Activated naive CD4-positive, alpha-beta T cell treated with anti-CD3 and anti-CD28 coated beads, Interleukin-2, amount 10 ng/mL, durations not matched to agents 7 days and 5 days (primary cell): ENCODE results near the gene CCDC197.
A peak's percentile ranks its signal among the peaks of the same experiment; 100 is the strongest.

Experiments
- CTCF ChIA-PET: fragments of 350-600 bp; sonication (Branson Sonifier 250); formaldehyde crosslinking; loops from one replicate; lab custom pipeline; 2021; ENCODE audit warnings: antibody characterized with exemption; lab: Charles Lee
- DNase-seq: peaks from one replicate; pipeline ENCODE4 v3.0.0-alpha.2; 2020
- H3K27ac Mint-ChIP-seq: one replicate; pipeline ENCODE4 v1.8.0; 2021; ENCODE audit warnings: mild to moderate bottlenecking, moderate library complexity, mixed read lengths
- H3K27me3 Mint-ChIP-seq: one replicate; pipeline ENCODE4 v1.8.0; 2021; ENCODE audit warnings: mild to moderate bottlenecking, mixed read lengths
- H3K36me3 Mint-ChIP-seq: one replicate; pipeline ENCODE4 v1.8.0; 2021; ENCODE audit warnings: mixed read lengths
- H3K4me1 Mint-ChIP-seq: one replicate; pipeline ENCODE4 v1.8.0; 2021; ENCODE audit warnings: mixed read lengths
- H3K4me3 Mint-ChIP-seq: one replicate; pipeline ENCODE4 v1.8.0; 2021; ENCODE audit warnings: mild to moderate bottlenecking, moderate library complexity, mixed read lengths
- H3K9me3 Mint-ChIP-seq: one replicate; pipeline ENCODE4 v1.8.0; 2021; ENCODE audit warnings: mixed read lengths

Gene CCDC197

DNA sequence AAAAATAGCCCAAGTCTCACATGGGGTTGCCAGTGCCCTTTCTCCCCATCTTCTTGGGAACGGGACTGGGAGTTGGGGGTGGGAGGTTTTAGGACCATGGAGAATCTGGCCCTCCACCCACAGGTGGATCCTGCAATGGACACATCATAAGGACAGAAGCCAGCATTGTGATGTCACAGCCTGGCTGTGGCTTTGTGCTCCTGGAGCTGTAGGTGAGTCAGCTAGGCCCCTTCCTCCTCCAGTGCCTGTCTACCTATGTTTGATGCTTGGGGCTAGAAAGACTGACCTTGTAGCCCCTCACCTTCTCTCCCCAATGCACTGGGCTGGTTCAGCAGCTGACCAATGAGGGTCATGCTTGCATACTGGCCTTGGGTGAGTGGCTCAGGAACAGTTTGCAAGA lies at the start of gene CCDC197:
CCDC197 (plus strand) TSS at position 220 of the 400 bp plus-strand sequence. CDS start 831 bp downstream, outside the sequence.
- peaks cover 38% of the 10 kb centered on the region for H3K4me1 Mint-ChIP-seq
- H3K9me3 Mint-ChIP-seq, result no peaks in the 10 kb centered on the region
- no peak within 1 kb of the TSS for H3K27ac Mint-ChIP-seq
- CTCF ChIA-PET, result interaction anchor here (0.6 to 7.2 kb wide), 4 partner anchors 19 to 56 kb away, joined by 3 to 186 read pairs (median 3); no protein-coding TSS in a partner anchor
- no peak within 1 kb of the TSS for H3K4me3 Mint-ChIP-seq
- peaks cover 29% of the 10 kb centered on the region for H3K27me3 Mint-ChIP-seq
- no peaks in the 10 kb centered on the region for H3K36me3 Mint-ChIP-seq
- no peak for DNase-seq

DNA sequence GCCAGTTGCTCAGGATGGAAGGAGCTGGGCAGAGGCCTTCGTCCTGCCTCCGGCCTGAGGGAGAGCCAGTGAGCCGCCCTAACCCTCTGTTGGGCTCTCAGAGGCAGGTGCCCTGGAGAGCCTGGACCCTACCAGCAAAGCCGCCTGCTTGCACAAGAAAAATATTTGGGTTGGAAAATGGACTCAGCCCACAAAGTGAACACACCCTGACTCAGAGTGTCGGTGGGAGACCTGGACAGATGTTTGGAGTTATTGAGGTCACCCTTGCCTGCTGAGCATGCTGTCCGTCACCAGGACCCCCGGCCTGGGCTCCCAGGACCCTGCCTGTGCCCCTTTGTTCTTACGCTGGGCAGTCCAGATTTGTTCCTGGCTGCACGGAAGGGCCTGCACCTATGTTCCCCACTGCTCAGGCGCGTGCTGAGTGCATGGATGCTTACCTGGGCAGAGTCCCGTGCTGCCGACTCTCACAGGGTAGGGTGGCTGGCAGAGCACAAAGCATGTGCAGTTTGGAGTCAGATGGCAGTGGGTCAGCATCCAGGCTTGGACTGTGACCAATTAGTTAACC lies 47.5 kb upstream of the CCDC197 start:
- H3K4me3 Mint-ChIP-seq, result no peak overlapping the region
- no peaks in the 10 kb centered on the region for H3K27me3 Mint-ChIP-seq
- H3K27ac Mint-ChIP-seq, result no peak overlapping the region
- peaks cover 35% of the 10 kb centered on the region for H3K4me1 Mint-ChIP-seq
- CTCF ChIA-PET, result interaction anchor here (1.3 to 9.4 kb wide), 2 partner anchors 10 to 21 kb away, joined by 4 to 87 read pairs; no protein-coding TSS in a partner anchor
- no peaks in the 10 kb centered on the region for H3K9me3 Mint-ChIP-seq
- peaks cover 48% of the 10 kb centered on the region for H3K36me3 Mint-ChIP-seq
- no peak for DNase-seq

DNA sequence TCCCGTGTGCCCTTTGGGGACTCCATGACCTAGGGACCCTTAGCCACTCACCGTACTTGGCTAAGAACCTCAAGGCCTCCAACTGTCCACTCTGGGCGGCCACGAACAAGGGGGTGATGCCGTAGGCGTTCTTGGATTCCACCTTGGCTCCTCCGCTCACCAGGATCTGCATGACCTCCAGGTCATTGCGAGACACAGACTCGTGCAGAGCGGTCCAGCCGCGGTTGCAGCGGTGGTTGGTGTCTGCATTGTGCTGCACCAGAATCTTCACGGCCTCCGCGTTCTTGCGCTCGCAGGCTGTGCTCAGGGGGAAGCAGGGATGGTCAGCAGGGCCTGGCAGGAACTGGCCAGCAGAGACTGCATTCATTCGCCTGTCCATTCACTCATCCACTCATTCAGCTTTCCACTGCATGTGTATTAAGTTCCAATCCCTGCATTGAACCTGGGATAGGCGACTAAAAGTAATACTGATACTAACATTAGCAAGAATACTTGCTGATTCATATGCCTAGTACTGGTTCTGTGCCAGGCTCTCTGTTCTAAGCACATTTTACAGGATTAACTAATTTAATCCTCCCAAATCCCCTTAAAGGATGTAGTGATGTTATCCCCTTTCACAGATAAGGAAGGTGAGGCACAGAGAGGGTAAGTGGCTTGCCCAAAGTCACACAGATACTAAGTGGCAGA lies 46.0 kb upstream of the CCDC197 start:
- CTCF ChIA-PET, result interaction anchor here (0.6 to 10.3 kb wide), 7 partner anchors 11 to 1453 kb away, joined by 3 to 181 read pairs (median 4); partner anchors contain the start of gene ASB2
- DNase-seq, result no peak
- Mint-ChIP-seq H3K9me3 (no peaks in the 10 kb centered on the region), H3K27ac (no peak overlapping the region), H3K4me3 (no peak overlapping the region), H3K4me1 (peaks cover 50% of the 10 kb centered on the region), H3K36me3 (peaks cover 57% of the 10 kb centered on the region), H3K27me3 (no peaks in the 10 kb centered on the region)

DNA sequence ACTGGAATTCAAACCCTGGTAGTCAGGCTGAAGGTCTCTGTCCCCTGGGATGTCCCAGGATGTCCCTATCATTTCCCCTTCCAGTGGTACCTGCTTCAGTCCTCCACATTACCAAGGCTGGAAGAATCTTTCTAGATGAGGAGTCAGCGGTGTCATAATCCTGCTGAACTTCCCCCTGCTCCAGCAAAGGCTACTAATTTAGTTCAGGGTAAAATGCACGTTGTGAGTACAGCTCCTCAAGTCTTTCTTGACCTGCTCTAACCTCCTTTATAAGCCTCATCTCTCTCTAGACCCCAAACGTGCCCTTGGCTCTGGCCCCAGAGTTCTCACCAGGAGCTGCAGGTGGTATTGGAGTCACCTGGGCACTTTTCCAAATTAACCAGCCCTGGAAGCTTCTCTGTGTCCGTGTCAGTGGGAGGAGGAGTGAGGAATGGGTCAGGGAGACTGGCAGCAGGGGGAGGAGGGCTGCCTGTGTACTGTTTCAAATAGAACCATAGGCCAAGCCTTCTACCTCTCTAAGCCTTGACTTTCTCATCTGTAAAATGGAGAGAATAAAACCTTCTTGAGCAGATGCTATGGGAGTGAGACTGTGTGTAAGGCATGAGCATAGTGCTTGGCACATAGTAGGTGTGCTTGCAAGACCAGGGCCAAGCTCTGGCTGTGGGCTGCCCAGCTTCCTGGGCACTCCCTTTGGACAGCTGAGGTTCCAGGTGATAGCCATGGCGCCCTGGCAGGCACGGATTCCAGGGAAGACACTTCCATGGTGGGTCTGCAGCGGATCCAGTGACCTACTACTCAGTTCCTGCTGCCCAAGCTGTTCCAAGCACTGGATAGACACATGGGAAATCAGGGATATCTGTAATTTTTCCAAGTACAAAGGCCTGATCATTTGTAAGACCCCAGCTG lies 45.2 kb upstream of the CCDC197 start:
- no peaks in the 10 kb centered on the region for H3K27me3 Mint-ChIP-seq
- H3K4me3 Mint-ChIP-seq, result no peak overlapping the region
- H3K4me1 Mint-ChIP-seq, result peaks cover 58% of the 10 kb centered on the region
- H3K36me3 Mint-ChIP-seq, result peaks cover 55% of the 10 kb centered on the region
- no peak for DNase-seq
- no peaks in the 10 kb centered on the region for H3K9me3 Mint-ChIP-seq
- no peak overlapping the region for H3K27ac Mint-ChIP-seq
- CTCF ChIA-PET, result interaction anchor here (1.3 to 10.3 kb wide), 7 partner anchors 11 to 53 kb away, joined by 3 to 181 read pairs (median 8); partner anchors contain the start of gene ASB2

DNA sequence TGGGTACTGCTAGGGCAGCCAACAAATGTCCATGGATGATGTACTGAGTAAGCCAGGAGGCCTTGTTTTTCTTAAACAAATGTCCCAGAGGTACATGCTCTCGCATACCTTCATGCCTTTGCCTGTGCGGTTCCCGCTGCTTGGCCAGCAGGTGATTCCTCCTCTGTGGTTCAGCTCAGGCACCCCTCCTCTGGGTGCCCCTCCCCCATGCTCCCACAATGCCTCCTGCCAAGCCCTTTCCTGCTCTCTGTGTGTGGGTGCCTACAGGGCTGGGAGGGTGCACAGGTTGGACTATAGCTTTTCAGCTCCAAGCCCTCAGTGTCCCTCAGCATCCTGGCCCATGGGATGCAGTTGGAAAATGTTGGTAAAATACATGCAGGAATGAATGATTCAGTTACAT lies 44.3 kb upstream of the CCDC197 start:
- peaks cover 67% of the 10 kb centered on the region for H3K4me1 Mint-ChIP-seq
- no peak overlapping the region for H3K4me3 Mint-ChIP-seq
- DNase-seq, result peak; percentile 32
- CTCF ChIA-PET, result interaction anchor here (0.9 to 10.3 kb wide), 7 partner anchors 10 to 84 kb away, joined by 3 to 181 read pairs (median 8); partner anchors contain the start of gene ASB2
- H3K9me3 Mint-ChIP-seq, result no peaks in the 10 kb centered on the region
- peaks cover 4% of the 10 kb centered on the region for H3K27me3 Mint-ChIP-seq
- H3K36me3 Mint-ChIP-seq, result peaks cover 60% of the 10 kb centered on the region
- H3K27ac Mint-ChIP-seq, result peak overlapping the region; percentile 72

DNA sequence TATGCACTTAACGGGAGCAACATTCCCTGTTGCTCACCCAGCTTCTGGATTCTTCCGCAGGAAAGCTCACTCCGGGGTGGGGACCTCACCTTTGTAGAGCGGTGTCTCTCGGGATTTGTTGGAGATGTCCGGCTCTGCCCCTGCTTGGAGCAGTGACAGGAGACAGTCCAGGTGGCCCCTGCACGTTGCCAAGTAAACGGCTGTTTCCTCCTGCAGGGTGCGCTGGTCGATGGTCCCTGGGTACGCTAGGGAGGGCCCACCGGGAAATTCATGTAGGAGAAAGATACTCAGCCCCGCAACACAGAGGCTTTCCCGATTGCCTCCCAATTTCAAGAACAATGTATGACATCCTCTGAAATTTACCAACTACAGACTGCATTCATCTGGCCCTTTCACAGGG lies 43.8 kb upstream of the CCDC197 start:
- DNase-seq, result no peak
- Mint-ChIP-seq H3K27me3 (peaks cover 4% of the 10 kb centered on the region), H3K27ac (no peak overlapping the region), H3K9me3 (no peaks in the 10 kb centered on the region), H3K4me3 (no peak overlapping the region), H3K36me3 (peaks cover 60% of the 10 kb centered on the region), H3K4me1 (peaks cover 72% of the 10 kb centered on the region)
- CTCF ChIA-PET, result interaction anchor here (0.7 to 10.3 kb wide), 8 partner anchors 10 to 83 kb away, joined by 3 to 181 read pairs (median 6); partner anchors contain the start of gene ASB2

DNA sequence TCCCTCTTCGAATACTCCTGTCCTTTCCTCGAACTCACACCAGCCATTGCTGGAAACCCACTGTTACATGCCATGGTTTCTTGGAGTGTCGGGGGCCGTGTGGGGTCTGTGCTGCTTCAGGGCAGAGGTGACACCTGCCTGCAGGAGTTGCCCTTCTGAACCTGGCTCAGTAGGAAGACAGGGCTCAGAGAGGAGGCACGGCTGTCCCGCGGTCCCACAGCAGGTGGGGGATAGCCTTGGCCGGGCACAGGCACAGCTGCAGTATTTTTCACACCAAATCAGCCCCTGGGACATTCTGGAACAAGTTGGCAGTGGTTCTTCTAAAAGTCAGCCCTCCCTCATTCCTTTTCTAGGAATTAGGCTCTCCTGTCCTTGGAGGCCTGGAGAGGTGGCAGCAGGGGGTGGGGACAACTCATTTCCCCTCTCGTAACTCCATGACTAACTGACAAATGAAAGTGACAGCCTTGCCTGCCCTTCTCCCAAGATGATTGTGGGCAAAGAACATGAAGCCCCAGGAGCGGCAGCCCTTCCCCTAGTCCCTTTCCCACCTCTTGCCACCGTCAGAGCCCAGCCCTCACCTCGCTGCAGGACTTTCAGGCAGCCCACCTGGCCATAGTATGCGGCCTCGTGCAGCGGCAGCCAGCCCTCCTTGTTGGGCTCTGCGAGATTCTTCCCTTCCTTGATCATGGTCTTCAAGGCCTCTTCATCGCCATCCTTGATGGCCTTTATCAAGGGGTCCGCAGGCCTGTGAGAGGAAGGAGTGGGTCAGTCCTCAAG lies 43.2 kb upstream of the CCDC197 start:
- Mint-ChIP-seq H3K9me3 (no peaks in the 10 kb centered on the region), H3K27ac (peak overlapping the region; percentile 58), H3K36me3 (peaks cover 58% of the 10 kb centered on the region), H3K4me1 (peaks cover 78% of the 10 kb centered on the region), H3K27me3 (peaks cover 4% of the 10 kb centered on the region), H3K4me3 (peak overlapping the region; percentile 63)
- DNase-seq, result no peak
- CTCF ChIA-PET, result interaction anchor here (0.7 to 10.3 kb wide), 6 partner anchors 9 to 82 kb away, joined by 3 to 181 read pairs (median 8); partner anchors contain the start of gene ASB2

DNA sequence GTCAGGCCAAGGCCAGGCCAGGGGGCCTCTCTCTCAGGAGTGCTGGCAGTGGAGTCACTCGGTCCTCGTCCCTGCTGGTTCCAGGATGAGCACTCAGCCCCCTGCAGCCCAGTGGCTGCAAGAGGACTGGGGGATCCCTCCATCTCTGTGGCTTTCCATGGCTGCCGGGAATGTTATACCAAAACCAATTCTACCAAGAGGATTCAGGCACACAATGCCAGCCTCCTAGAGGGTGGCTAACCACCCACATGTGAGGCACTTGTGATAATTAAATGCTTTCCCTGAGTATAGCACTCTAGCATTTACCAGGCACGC lies 42.6 kb upstream of the CCDC197 start:
- CTCF ChIA-PET, result interaction anchor here (9.4 to 10.3 kb wide), 2 partner anchors 14 to 19 kb away, joined by 87 to 181 read pairs; partner anchors contain the start of gene ASB2
- no peak for DNase-seq
- Mint-ChIP-seq H3K36me3 (peaks cover 57% of the 10 kb centered on the region), H3K4me1 (peaks cover 84% of the 10 kb centered on the region), H3K27ac (peak overlapping the region; percentile 94), H3K27me3 (peaks cover 4% of the 10 kb centered on the region), H3K4me3 (peak overlapping the region; percentile 63), H3K9me3 (no peaks in the 10 kb centered on the region)

DNA sequence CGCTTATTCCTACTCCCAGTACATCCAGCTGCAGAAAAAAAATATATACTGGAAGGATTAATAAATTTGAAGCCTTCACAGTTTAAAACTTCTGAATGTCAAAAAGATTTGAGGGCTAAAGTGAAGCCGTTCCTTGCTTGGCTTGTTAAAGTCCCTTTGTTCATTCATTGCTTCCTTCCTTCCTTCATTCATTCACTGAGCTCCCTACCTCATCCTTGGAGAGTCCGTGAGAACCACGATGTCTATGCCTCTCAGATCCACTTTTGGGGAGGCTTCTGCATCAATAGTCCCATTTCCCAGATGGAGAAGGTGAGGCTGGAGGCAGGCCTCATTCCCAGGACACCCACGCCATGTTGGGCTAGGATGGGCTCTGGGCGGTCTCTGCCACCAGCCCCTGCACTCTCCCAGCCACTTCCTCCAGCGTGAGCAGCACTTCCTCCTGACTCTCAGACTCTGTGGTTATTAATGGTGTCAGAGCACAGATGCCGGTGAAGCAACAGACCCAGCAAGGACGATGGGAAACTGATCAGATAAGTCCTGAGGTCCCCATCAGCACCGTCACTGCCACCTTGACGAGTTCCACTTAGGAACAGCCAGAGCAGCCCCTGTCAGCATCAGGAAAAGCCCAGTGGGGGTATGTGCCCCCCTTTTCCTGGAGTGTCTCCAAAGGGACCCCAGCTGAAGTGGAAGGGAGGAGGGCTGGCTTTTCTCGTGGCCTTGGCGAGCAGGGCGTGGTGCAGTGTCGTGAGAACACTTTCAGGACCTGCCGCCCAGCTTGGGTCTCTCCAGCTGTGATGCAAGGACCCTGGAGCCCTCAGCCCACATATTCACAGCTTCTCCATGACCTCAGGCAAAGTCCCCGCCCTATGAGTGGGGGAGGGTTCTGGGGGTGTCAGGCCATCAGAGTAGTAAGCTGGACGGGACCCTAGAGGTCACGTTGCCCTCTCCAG lies 41.9 kb upstream of the CCDC197 start:
- CTCF ChIA-PET, result interaction anchor here (2.3 to 10.3 kb wide), 3 partner anchors 15 to 46 kb away, joined by 8 to 181 read pairs (median 87); partner anchors contain the start of gene ASB2
- DNase-seq, result peak; percentile 64
- peak overlapping the region; percentile 94 for H3K27ac Mint-ChIP-seq

DNA sequence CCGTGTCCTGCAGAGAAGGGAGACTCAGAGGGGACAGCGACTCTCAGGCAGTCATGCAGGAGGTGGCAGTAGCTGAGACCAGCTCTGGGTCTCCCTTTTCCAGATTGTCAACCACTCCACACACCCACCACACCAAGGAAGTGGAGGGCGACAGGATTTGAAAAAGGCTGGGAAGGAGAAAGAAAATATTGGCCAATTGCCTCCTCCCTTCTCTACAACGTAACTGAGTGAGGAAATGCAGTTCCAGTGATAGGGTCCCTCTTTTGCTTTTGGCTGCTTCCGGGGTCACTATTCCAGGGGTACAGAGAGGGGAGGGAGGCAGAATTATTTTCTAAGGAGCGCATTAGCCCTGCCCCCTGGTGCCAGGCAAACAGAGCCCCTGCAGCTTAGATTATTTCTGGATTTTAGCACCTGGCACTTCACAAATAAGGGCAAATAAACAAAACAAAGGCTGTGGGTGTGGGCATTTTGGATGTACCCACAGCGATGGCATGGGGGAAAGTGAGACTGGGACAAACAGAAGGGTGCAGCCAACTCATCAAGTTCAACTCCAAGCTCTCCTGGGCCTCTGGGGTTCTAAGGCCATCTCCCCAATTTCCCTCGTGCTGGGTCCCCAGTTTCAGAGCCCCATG lies 41.1 kb upstream of the CCDC197 start:
- H3K36me3 Mint-ChIP-seq, result peaks cover 48% of the 10 kb centered on the region
- H3K4me1 Mint-ChIP-seq, result peaks cover 89% of the 10 kb centered on the region
- peak overlapping the region; percentile 63 for H3K4me3 Mint-ChIP-seq
- CTCF ChIA-PET, result interaction anchor here (2.3 to 10.3 kb wide), 3 partner anchors 16 to 46 kb away, joined by 8 to 181 read pairs (median 87); partner anchors contain the start of gene ASB2
- H3K27ac Mint-ChIP-seq, result peak overlapping the region; percentile 94
- H3K9me3 Mint-ChIP-seq, result no peaks in the 10 kb centered on the region
- DNase-seq, result no peak
- peaks cover 4% of the 10 kb centered on the region for H3K27me3 Mint-ChIP-seq

More for the DNA sequence above, 41.9 kb upstream of the CCDC197 start:
- Mint-ChIP-seq H3K27me3 (peaks cover 4% of the 10 kb centered on the region), H3K4me1 (peaks cover 89% of the 10 kb centered on the region), H3K9me3 (no peaks in the 10 kb centered on the region), H3K4me3 (peak overlapping the region; percentile 63), H3K36me3 (peaks cover 54% of the 10 kb centered on the region)

DNA sequence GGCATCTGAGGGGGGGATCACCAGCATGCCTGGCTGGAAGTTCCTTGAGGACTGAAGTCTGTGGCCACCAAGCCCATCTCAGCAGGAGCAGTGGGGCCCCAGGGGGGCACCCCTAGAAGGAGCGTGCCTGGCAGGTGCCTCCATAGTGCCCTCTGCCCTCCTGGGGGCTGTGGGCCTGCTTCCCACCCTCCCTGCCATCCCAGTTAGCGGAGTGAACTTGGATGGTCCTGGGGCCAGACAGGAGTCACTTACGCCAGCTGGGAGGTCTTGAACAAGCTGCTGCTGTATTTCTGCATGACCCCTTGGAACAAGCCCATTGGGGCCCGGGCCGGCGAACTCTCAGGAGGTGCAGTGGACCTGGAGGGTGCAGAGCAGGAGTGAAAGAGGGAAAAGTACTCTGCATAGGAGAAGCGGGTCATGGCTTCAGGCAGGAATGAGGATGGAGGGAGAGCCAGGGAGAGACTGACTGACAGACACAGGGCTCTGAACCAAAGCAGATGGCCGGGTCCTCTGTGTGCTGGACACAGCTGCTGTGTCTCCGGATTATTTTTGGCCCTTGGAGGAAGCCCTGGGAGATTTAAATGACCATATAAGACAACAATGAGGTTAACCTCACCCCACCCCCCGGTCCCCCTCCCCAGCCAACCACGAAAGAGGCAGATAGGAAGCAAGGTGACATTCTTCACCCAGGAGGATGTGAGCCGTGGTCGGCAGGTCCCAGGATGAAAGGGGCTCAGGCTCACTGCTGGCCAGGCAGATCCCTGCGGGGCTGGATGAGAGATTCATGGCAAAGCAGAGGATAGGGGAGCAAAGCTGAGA lies 40.4 kb upstream of the CCDC197 start:
- H3K9me3 Mint-ChIP-seq, result no peaks in the 10 kb centered on the region
- H3K4me3 Mint-ChIP-seq, result peak overlapping the region; percentile 58
- peak overlapping the region; percentile 94 for H3K27ac Mint-ChIP-seq
- peak; percentile 46 for DNase-seq
- CTCF ChIA-PET, result interaction anchor here (2.3 to 10.3 kb wide), 3 partner anchors 16 to 45 kb away, joined by 8 to 181 read pairs (median 87); partner anchors contain the start of gene ASB2
- H3K36me3 Mint-ChIP-seq, result peaks cover 52% of the 10 kb centered on the region
- H3K27me3 Mint-ChIP-seq, result peaks cover 4% of the 10 kb centered on the region
- H3K4me1 Mint-ChIP-seq, result peaks cover 97% of the 10 kb centered on the region
